ENCODE data around the gene GRB10. TPM values are rescaled to one million over a fixed set of nuclear protein-coding genes. Genes with fewer than 3 reads are reported as not detected.

Gene GRB10
- total RNA-seq, 4 donors from 2014 or later, result 37.1 to 109 (median 74.0) TPM

- no peak for TF ChIP-seq CTCF (IDR thresholded peaks at IDR 0.05; ENCODE audit: low read depth)
Measured at GRCh38 chr7:50591480-50592438, 190.9 kb downstream of the GRB10 start.

GRCh38 chr7:50591098-50591479, 191.6 kb downstream of the GRB10 start:
- TF ChIP-seq CTCF (IDR thresholded peaks at IDR 0.05; ENCODE audit: low read depth), result no peak

- no peak for TF ChIP-seq CTCF (IDR thresholded peaks at IDR 0.05; ENCODE audit: low read depth)
Measured at GRCh38 chr7:50590535-50590934, 192.2 kb downstream of the GRB10 start.

GRCh38 chr7:50589364-50589763, 193.3 kb downstream of the GRB10 start:
- TF ChIP-seq CTCF (IDR thresholded peaks at IDR 0.05; ENCODE audit: low read depth), result no peak

GRCh38 chr7:50588937-50589336, 193.8 kb downstream of the GRB10 start:
- TF ChIP-seq CTCF (IDR thresholded peaks at IDR 0.05; ENCODE audit: low read depth), result no peak

GRCh38 chr7:50587737-50588136, 195.0 kb downstream of the GRB10 start:
- no peak for TF ChIP-seq CTCF (IDR thresholded peaks at IDR 0.05; ENCODE audit: low read depth)

GRCh38 chr7:50584793-50585408, 197.8 kb downstream of the GRB10 start:
- no peak for TF ChIP-seq CTCF (IDR thresholded peaks at IDR 0.05; ENCODE audit: low read depth)

All from subcutaneous adipose tissue (tissue), 4 donors.